HepG2 (cell line): Measurements from ENCODE around the gene HSD11B1L. TPM values are rescaled to one million over a fixed set of nuclear protein-coding genes. Genes with fewer than 3 reads are reported as not detected.

ENCODE experiments used
- ADNP ChIP-seq: sonication (generic); formaldehyde crosslinking; IDR thresholded peaks from 2 replicates; pipeline ENCODE4 v1.4.0; 2020; ENCODE audit warnings: missing genetic modification reagents
- CBX5 ChIP-seq: sonication (generic); formaldehyde crosslinking; IDR thresholded peaks from 2 replicates; pipeline ENCODE4 v1.4.0; 2020; ENCODE audit warnings: missing genetic modification reagents, borderline replicate concordance
- HMGXB4 ChIP-seq, 2 experiments: sonication (generic) in 1 of 2; formaldehyde crosslinking in 1 of 2; IDR thresholded peaks; 2 replicates each; pipeline versions ENCODE4 v1.4.0 to v1.6.1; 2018 to 2020; ENCODE audit warnings: missing genetic modification reagents in 2 of 2, borderline replicate concordance in 1 of 2, low read depth in 1 of 2, mild to moderate bottlenecking in 1 of 2, missing biosample characterization in 1 of 2
- HNF4A ChIP-seq: sonication (generic); formaldehyde crosslinking; IDR thresholded peaks from 2 replicates; pipeline ENCODE4 v1.4.0; 2020; ENCODE audit warnings: missing genetic modification reagents
- JARID2 ChIP-seq: sonication (generic); formaldehyde crosslinking; IDR thresholded peaks from 2 replicates; pipeline ENCODE4 v1.8.1; 2023; ENCODE audit warnings: missing genetic modification reagents, inconsistent platforms; ENCODE audit not compliant: insufficient replicate concordance
- JDP2 ChIP-seq: sonication (generic); formaldehyde crosslinking; IDR thresholded peaks from 2 replicates; pipeline ENCODE4 v1.8.1; 2022; ENCODE audit warnings: missing genetic modification reagents, borderline replicate concordance
- MAF1 ChIP-seq: sonication (generic); formaldehyde crosslinking; IDR thresholded peaks from 2 replicates; pipeline ENCODE4 v1.5.0; 2020; ENCODE audit warnings: missing genetic modification reagents, borderline replicate concordance
- MAFG ChIP-seq: sonication (generic); formaldehyde crosslinking; IDR thresholded peaks from 2 replicates; pipeline ENCODE4 v1.5.1; 2020; ENCODE audit warnings: mild to moderate bottlenecking, missing genetic modification reagents
- NFRKB ChIP-seq: fragments of 450-650 bp; IDR thresholded peaks from 2 replicates; pipeline ENCODE4 v1.6.1; 2017
- NR2C2 ChIP-seq: sonication (generic); formaldehyde crosslinking; IDR thresholded peaks from 2 replicates; pipeline ENCODE4 v1.4.0; 2020; ENCODE audit warnings: missing genetic modification reagents, mild to moderate bottlenecking, moderate library complexity, borderline replicate concordance
- RBAK ChIP-seq: sonication (generic); formaldehyde crosslinking; IDR thresholded peaks from 2 replicates; pipeline ENCODE4 v1.5.1; 2020; ENCODE audit warnings: mild to moderate bottlenecking, missing genetic modification reagents
- SNAI1 ChIP-seq: sonication (generic); formaldehyde crosslinking; IDR thresholded peaks from 2 replicates; pipeline ENCODE4 v1.5.0; 2020; ENCODE audit warnings: mild to moderate bottlenecking, missing genetic modification reagents, borderline replicate concordance
- SOX5 ChIP-seq: IDR thresholded peaks from 2 replicates; pipeline ENCODE4 v1.6.1; 2016; ENCODE audit warnings: borderline replicate concordance
- TFE3 ChIP-seq: IDR thresholded peaks from 2 replicates; pipeline ENCODE4 v1.6.1; 2016
- TRIM22 ChIP-seq: fragments of 450-650 bp; IDR thresholded peaks from 2 replicates; pipeline ENCODE4 v1.6.1; 2017
- ZBTB1 ChIP-seq: sonication (generic); formaldehyde crosslinking; IDR thresholded peaks from 2 replicates; pipeline ENCODE4 v1.4.0; 2020; ENCODE audit warnings: missing genetic modification reagents, borderline replicate concordance
- ZMYM4 ChIP-seq: sonication (generic); formaldehyde crosslinking; IDR thresholded peaks from 2 replicates; pipeline ENCODE4 v1.8.1; 2023; ENCODE audit warnings: mild to moderate bottlenecking, missing genetic modification reagents
- ZNF274 ChIP-seq: sonication (generic); formaldehyde crosslinking; IDR thresholded peaks from 2 replicates; pipeline ENCODE4 v1.5.1; 2020; ENCODE audit warnings: mild to moderate bottlenecking, missing genetic modification reagents
- ZNF296 ChIP-seq: sonication (generic); formaldehyde crosslinking; conservative IDR thresholded peaks from 2 replicates; pipeline ENCODE4 v1.5.0; 2020; ENCODE audit warnings: mild to moderate bottlenecking, missing genetic modification reagents
- ZNF484 ChIP-seq: sonication (generic); formaldehyde crosslinking; IDR thresholded peaks from 2 replicates; pipeline ENCODE4 v1.5.1; 2020; ENCODE audit warnings: mild to moderate bottlenecking, low read depth, missing genetic modification reagents, borderline replicate concordance
- ZNF598 ChIP-seq: sonication (generic); formaldehyde crosslinking; IDR thresholded peaks from 2 replicates; pipeline ENCODE4 v1.5.1; 2020; ENCODE audit warnings: mild to moderate bottlenecking, missing genetic modification reagents, borderline replicate concordance
- ZNF614 ChIP-seq: IDR thresholded peaks from 2 replicates; pipeline ENCODE4 v1.6.1; 2018; ENCODE audit warnings: missing biosample characterization, missing genetic modification reagents, inconsistent platforms, borderline replicate concordance
- ZNF678 ChIP-seq: sonication (generic); formaldehyde crosslinking; IDR thresholded peaks from 2 replicates; pipeline ENCODE4 v1.4.0; 2020; ENCODE audit warnings: mild to moderate bottlenecking, missing genetic modification reagents
- ZNF816 ChIP-seq: sonication (generic); formaldehyde crosslinking; IDR thresholded peaks from 2 replicates; pipeline ENCODE4 v1.8.0; 2022; ENCODE audit warnings: missing genetic modification reagents, mild to moderate bottlenecking, borderline replicate concordance
- ZSCAN25 ChIP-seq: sonication (generic); formaldehyde crosslinking; IDR thresholded peaks from 2 replicates; pipeline ENCODE4 v1.8.0; 2022; ENCODE audit warnings: mild to moderate bottlenecking, missing genetic modification reagents
- polyA plus RNA-seq, 8 experiments: library from polyadenylated mRNA; depleted of rRNA in 3 of 8; stranded (reverse) in 7 of 8; unstranded in 1 of 8; fragments of >200 nt; fragmentation: Illumina TruSeq in 4 of 8; extraction: Trizol in 4 of 8; gene quantifications; 2 replicates each; pipeline versions ENCODE4 v1.2.1 to v1.2.3, GENCODE V29; 2011 to 2016; ENCODE audit warnings: low read depth in 4 of 8, missing spikeins in 1 of 8, mixed read lengths in 1 of 8; ENCODE audit not compliant: insufficient read depth in 1 of 8
- total RNA-seq, 5 experiments: library from RNA; depleted of rRNA; stranded (reverse); fragments of >200 nt; fragmentation: Illumina TruSeq; extraction: Trizol; gene quantifications; 2 replicates each; pipeline ENCODE4 v1.2.3, GENCODE V29; 2016; ENCODE audit warnings: low read depth in 1 of 5

Gene HSD11B1L
- total and polyA plus RNA-seq, 2 of the 13 experiments (the other 11 are each of a cell fraction or from before 2014, with no cell fraction given) = 2.8 to 3.9 TPM

GRCh38 chr19:5687360-5688198 lies 6.8 kb downstream of the HSD11B1L start (continued):
- no peak for TF ChIP-seq TFE3 (CRISPR knock-in tag)
- no peak; the same call in 1 of the 2 replicates for TF ChIP-seq ZMYM4 (CRISPR knock-in tag)
- no peak for TF ChIP-seq ZBTB1
- no peak for TF ChIP-seq ZNF598
- TF ChIP-seq RBAK = no peak
- TF ChIP-seq TRIM22 = no peak
- no peak for TF ChIP-seq ZNF274 (CRISPR knock-in tag)
- no peak for TF ChIP-seq NFRKB
- TF ChIP-seq ZNF484 (CRISPR knock-in tag) = no peak
- TF ChIP-seq ZSCAN25 = no peak
- TF ChIP-seq SOX5 (CRISPR knock-in tag) = no peak
- TF ChIP-seq JARID2 (CRISPR knock-in tag) = no peak
- TF ChIP-seq HNF4A (CRISPR knock-in tag) = no peak
- no peak for TF ChIP-seq SNAI1 (CRISPR knock-in tag)
- TF ChIP-seq NR2C2 (CRISPR knock-in tag) = no peak
- TF ChIP-seq MAFG (CRISPR knock-in tag) = no peak
- TF ChIP-seq MAF1 (CRISPR knock-in tag) = no peak
- TF ChIP-seq HMGXB4 (CRISPR knock-in tag; IDR thresholded peaks at IDR 0.05; ENCODE audit: borderline replicate concordance in 1 of 2, low read depth in 1 of 2) = peak in 1 of 2 experiments; percentile 23; a peak in 1 of 4 replicates
- no peak for TF ChIP-seq ZNF296
- TF ChIP-seq ZNF614 (CRISPR knock-in tag) = no peak
- TF ChIP-seq ZNF816 (CRISPR knock-in tag) = no peak
- TF ChIP-seq ZNF678 (CRISPR knock-in tag) = no peak
- TF ChIP-seq CBX5 = no peak
- 0 out of 2 replicates have a peak, but pooled peaks have one; percentile 80 for TF ChIP-seq ADNP (CRISPR knock-in tag)
- TF ChIP-seq JDP2 (CRISPR knock-in tag) = no peak
